Bone marrow (tissue), 2 donors: ENCODE results near the gene GPD1.
"Not testable (repeated sequence)": the region's sequence is repeated elsewhere in the genome, so short reads cannot be mapped to it uniquely, and the experiment has no call there.

Experiments used
- DNase-seq, 2 donors: peaks; one replicate each; lab custom pipeline; 2025; lab: John Stamatoyannopoulos, UW

GPD1 gene

GRCh38 chr12:50073712-50074111, 30.1 kb upstream of the GPD1 start:
- DNase-seq, result no peak

DNA sequence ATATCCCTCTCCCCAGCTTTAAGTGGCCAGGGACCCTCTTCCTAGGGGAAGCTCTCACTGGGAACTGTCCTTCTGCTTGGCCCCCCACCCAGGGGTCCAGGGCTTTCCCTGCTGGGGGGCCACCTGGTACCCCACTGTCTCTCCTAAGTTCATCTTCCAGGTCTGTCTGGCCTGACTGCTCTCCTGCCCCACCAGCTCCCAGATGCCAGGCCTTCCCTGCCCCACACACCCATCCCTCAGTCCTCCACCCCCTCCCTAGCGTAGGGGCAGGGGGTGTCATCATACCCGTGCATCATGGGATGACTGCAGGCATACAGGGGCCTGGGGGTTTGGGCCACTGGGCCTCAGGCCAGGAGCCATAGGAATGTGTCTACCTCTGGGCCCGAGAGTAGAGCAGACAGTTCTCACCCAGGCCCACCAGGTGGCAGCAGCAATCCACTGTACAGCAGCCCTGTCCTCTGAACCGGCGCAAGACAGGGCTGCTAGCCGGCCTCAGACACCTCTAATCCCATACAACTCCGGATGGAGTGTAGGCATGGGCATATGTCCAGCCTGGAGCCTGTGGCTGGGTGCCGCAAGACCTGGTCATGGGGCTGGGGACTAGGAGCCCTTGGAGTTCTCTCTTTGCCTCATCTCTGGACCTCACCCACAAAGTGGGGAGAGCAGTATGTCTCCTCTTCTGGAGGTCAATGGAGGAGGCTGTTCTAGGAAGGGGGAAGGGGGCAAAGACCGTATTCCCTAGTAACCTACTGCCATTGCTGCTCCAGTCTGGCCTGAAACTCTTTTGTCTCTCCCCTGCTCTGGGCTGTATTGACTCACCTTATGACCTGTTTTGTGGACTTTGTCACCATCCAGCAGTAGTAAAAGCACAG, 28.6 kb upstream of the GPD1 start:
- DNase-seq, result peak; percentile 61 to 68

- DNase-seq, result no peak
Measured at GRCh38 chr12:50075808-50076170, 28.0 kb upstream of the GPD1 start.

- DNase-seq, result no peak
Measured at GRCh38 chr12:50077099-50077498, 26.7 kb upstream of the GPD1 start.

GRCh38 chr12:50078281-50078680, 25.5 kb upstream of the GPD1 start:
- no peak for DNase-seq

GRCh38 chr12:50079771-50080170, 24.0 kb upstream of the GPD1 start:
- DNase-seq, result no peak

- no peak for DNase-seq
Measured at GRCh38 chr12:50081096-50081808, 22.6 kb upstream of the GPD1 start.

GRCh38 chr12:50082644-50083043, 21.2 kb upstream of the GPD1 start:
- DNase-seq, result no peak

DNA sequence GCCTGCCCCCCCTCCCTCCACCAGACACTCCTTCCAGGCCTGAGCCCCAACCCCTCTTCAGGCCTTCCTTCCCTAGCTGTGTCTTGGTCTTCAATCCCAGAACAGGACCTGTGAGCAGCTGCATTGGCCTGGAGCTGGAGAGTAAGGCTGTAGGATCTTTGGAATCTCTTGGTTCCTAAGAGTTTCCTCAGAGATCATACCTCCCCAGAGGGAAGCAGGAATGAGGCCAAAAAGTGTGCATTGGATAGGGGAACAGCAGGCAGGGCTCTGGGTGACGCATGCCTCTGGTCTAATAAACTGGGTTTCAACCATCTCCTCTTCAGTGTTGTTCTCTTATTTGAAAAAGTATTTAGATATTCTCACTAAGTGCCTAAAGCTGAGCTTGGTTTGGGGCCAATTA, 20.5 kb upstream of the GPD1 start:
- DNase-seq, result no peak

- DNase-seq, result not testable (repeated sequence)
Measured at GRCh38 chr12:50084409-50084774, 19.4 kb upstream of the GPD1 start.

GRCh38 chr12:50084775-50085614, 18.8 kb upstream of the GPD1 start, which contains the start of gene SMARCD1:
SMARCD1 (plus strand) TSS chr12:50085342; CDS start chr12:50085370, 28 bp downstream.
- DNase-seq, result peak; percentile 55 to 90

DNA sequence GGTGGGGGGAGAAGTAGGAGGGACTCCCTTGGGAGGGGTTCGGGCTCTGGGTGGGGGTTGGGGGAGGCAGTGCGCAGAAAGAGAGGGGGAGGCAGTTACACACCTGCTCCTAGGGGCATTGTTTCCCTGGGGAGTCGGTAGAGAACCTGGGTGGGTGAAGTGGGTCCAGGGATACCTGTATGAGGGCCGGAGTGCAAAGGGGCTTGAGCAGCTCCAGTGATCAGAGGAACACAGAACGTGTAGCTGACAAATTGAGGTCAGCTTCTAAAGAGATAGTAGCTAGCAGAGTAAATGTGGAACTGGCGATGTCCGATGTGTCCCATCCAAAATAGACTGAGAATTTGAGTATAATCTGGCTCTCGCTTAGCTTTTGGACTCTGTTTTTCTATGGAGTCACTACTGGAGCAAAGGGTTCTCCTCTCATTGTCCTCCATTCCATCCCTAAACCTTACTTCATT, 18.2 kb upstream of the GPD1 start:
- DNase-seq, result no peak

DNA sequence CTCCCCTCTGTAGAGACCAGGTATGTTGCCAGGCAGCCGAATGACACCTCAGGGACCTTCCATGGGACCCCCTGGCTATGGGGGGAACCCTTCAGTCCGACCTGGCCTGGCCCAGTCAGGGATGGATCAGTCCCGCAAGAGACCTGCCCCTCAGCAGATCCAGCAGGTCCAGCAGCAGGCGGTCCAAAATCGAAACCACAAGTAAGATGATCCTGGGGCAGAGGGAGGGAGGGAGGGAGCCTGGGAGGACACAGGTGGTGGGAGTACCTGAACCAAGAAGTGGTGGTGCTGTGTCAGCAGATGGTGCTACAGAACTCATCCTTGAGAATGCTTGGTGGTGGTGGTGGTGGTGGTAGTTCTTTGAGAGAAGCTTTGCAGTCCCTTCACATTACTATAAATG, 17.7 kb upstream of the GPD1 start:
- DNase-seq, result no peak

- DNase-seq, result no peak
Measured at GRCh38 chr12:50087151-50087550, 16.7 kb upstream of the GPD1 start.

GRCh38 chr12:50087995-50088394, 15.8 kb upstream of the GPD1 start:
- no peak for DNase-seq

DNA sequence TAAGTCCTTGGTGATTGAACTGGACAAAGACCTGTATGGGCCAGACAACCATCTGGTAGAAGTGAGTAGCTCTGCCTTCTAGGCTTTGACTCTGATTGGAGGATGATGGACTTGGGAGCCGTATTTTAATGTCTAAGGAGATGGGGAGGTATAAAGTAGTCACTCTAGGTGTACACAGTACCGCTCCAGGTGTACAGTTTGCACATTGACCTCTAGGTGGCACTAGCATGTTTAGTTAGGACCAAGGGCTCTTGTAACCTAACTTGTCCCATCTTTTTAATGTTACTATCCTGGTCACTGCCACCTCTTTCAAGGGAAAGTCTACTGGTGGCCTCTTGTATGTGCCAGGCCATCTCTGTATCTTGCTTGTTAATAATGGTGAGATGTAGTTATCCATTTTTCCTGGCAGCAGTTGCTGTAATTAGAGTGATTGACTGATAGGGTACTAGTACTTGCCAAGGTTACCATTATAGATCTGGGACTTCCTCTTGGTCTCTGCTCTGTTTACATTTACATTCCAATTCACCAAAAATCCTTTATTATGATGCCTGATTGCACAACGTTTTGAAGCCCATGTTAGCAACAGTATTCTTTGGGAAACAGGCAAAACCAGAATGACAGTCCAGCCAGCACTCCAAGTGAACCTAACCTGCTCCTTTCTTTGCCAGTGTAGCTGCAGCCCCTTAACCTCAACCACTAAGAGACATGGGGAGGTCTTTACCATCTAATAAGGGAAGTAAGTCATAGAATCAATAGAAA, 15.1 kb upstream of the GPD1 start:
- peak in 1 of 2 donors; percentile 11 for DNase-seq

DNA sequence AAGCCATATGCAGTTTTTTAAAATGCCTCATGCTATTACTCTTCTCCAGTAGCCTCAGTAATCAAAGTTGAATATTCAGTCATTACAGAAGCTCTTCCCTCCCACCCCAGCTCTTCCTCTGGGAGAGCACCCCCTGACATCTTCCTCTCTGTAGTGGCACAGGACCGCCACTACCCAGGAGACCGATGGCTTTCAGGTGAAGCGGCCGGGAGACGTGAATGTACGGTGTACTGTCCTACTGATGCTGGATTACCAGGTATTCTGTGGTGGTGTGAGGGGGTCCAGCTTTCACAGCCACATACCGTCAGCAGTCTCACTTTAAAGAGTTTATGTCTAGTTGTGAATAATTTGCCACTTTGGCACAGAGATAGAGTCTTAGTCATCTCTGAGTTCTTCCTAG, 14.1 kb upstream of the GPD1 start:
- no peak for DNase-seq

DNA sequence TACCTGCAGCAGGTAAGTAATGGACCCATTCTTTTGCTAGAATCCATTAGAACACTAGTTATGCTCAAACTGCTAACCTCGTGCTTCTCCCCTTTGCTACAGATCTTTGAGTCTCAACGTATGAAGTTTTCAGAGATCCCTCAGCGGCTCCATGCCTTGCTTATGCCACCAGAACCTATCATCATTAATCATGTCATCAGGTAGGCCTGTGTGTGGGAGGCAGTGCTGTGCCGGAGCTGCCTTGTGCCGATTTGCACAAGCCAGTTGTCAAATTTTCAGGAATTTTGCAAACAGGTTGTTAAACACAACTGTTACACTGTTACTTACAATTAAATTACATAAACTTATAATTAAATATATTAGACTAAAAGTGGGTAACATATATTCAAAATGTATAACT, 13.4 kb upstream of the GPD1 start:
- no peak for DNase-seq

GRCh38 chr12:50097952-50098351, 5.9 kb upstream of the GPD1 start:
- DNase-seq, result no peak

GRCh38 chr12:50099302-50100008, 4.4 kb upstream of the GPD1 start:
- DNase-seq, result no peak

GRCh38 chr12:50100561-50100960, 3.2 kb upstream of the GPD1 start:
- DNase-seq, result no peak
